ENCODE measurements around the gene BLID.
A peak's percentile ranks its signal among the peaks of the same experiment; 100 is the strongest.

The BLID gene

DNA sequence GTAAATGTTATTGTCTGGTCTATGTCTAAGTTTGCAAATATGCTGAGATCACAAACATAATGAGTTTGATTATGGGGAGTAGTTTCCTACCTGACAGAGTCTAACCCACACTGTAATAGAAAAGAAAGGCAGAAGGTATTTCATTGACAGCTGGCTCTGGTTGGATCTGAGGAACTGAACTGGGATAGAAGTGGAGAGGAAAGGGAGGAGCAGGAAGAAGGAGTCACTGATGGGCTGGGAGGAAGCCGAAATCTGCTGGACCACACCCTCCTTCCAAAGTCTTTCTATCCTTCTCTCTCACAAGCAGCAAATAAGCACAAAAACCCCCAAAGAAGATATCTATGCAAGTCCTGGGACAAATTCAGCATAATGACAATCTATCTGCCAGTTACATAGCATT is 11.7 kb downstream of the BLID start:
- no peak for DNase-seq (ENCODE audit: low read depth)

DNA sequence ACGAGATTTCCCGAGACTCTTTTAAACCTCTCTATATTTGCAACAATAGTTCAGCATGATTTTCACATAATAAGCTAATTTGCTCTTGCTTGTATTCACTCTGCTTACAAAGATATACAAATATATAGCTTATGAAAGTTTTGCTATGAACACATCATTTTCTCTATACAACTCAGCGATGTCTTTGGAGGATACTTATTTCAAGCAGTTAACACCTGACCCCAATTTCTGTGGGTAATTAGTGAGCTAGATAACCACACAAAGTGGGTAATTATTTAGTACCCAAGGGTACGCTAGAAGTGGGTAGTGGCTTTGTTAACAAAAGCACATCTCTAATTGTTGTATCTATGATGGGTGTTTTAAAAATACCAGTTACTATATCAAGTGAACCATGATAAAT is 12.3 kb downstream of the BLID start:
- DNase-seq (ENCODE audit: low read depth) = no peak

DNA sequence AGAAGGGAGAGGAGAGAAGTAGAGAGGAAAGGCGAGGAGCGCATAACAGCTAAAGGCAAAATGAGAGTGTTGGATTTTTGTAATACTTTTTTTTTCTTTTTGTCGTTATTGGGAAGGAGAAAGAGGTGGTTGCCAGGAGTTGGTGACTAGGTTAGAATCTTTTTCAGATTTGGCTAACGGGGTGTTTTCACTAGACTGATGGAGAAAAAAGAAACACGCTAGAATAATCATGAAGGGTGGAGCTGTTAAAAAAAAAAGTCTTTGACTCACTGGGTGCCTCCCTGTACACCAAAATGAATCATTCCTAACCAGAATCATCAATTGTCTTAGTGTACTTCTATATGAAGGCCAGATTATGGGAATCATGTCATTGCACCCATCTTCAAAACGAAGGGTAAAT is 12.7 kb downstream of the BLID start:
- peak; percentile 68 for DNase-seq (ENCODE audit: low read depth)

DNA sequence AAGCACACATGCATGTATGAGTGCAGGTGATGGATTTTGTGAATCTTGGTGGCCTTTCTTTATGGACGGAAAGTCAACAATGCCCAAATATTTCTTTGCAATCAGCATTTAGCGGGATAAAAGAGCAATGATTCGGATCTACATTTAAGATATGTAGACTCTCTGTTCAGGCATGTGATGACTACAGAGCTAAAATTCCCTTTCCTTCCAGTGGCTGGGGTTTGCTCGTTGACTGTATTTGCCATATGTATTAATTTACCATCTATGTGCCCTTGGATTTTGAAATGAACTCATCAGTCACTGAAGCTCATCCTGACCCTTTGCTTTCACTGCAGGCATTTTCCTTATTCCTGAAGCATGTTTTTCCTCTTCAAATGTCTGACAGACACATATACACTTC is 13.6 kb downstream of the BLID start:
- DNase-seq (ENCODE audit: low read depth) = no peak

DNA sequence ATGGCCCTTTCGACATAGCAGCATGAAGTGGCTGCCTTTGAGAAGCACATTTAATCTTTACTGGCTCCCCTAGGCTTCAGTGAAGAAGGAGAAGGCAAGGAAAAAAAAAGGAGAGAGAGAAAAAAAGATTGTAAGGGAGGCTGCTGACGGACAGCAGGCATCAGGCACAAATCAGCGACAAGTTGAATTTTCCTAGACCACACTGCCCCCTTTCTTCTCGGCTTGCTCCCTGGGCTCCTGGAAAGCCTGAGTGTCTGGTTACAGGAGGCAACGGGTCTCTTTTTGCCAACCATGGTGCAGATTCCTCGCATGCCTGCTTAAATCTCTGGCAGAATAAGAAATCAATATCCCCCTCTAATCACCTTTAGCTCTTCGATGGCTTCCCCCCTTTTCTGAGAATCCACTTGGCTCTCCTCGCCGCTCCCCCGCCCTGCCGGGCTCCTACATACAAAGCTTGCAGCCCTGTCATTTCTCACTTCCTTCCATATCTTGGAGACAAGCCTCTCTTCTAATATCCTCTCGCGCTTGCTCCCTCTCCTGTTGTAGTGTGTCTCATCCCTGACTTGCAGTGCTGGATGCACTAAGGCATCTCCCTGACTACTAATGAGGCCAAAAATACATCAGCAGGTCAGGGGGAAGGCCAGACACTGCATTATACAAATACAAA is 14.3 kb downstream of the BLID start:
- peak; percentile 83 for DNase-seq (ENCODE audit: low read depth)

DNA sequence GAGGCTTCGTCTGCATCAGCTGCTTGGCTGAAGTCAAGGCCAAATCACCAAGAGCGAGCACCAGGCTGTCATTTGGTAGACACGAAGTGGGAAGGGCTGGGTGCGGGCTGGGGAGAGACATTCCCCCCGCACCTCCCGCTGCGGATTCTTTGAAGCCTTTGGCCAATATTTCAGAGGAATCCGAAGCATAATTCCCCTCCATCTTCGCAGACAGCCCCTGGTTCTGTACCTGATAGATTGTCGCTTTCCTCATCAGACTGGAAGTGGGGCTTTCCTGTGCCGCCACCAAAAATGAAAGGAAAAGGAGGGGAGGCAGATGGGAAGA is 15.3 kb downstream of the BLID start:
- peak; percentile 59 for DNase-seq (ENCODE audit: low read depth)

DNA sequence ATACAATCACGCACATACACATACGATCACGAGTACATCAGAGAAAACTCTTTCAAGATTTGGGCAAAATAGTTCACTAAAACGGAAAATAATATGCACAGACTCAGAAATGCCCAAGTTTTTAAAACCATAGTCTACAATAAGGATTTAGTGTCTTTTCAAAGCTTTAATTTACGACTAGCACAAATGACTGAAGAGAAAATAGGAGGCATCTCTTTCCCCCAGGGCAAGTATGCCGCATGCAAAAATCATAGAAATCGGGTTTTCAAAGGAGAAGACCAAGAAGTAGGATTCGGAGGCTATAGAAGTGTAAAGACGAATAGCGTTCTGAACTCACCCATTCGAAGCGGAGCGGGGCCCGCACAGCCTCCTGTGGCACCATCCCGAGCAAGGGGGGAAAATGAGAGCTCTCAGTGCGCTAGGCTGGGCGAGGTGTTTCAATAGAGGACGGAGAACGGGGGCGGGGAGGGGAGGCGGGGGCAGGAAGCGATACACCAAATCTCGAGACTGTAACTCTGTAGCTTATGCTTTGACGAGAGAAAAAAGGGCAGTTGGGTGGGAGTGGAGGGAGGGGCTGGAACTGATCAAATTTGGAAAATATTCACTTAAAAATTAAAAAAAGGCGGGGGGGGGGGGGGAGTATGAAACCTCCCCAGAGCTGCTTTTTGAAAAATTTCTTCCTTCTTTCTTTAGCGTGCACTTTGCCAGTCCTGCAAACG is 15.8 kb downstream of the BLID start:
- peak; percentile 70 for DNase-seq (ENCODE audit: low read depth)

DNA sequence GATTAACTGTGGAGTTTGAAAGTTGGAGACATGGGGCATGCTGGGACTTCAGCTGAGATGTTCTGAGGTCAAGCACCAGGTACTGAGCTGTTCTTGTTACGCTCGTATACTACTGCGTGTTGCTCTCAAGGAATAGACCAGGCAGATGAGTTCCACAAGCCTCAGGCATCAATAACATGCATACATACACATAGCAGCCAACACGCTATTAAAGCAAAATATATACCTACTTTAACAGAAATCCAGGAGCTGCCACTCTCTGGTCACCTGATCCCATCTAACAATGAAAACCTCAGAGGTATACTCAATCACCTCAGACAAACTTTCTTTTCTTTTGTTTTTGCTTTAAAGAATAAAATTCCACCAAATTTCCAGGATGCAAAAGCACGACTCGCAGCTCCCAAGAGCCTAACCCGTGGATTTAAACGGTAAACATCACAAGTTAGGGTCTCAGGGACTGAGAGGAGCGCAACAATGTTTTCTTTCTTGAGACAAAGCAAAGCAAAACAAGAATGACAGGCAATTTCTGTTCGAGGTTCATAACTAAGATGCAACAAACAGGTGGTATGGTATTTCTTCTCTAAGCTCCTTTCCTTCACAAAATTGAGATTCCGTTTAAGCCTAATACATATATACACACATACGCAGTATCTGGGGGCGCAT is 16.5 kb downstream of the BLID start:
- no peak for DNase-seq (ENCODE audit: low read depth)

DNA sequence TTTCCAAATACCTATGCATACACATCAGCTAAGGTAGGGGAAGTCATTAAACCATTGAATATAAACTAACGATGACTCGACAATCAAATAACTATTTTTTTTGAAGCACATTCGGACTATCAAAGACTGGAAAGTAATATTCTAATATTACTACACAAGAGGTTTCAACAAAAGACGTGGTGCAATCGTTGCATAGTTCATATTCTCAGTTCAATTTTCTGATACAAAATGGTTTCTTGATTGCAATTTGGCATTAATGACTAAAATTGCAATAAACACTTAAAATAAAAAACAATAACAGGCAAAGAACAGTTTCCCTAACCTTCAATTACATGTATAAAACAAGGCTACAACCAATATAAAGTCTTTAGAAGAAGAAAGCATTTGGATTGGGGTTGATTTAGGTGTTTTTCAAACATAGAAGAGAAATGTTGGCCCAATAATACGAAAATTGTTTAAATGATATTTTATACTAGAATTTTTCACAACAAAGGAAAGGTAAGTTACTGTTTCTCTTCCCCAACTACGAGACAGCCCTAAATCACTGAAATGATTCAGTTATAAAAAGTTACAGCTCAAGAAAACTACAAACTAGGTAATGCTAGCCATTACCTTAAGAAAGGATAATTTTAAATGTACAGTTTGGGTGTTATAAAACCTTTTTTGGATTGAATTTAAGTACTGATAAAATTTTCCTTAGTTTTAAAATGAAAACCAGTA is 17.6 kb downstream of the BLID start:
- DNase-seq (ENCODE audit: low read depth) = no peak

DNA sequence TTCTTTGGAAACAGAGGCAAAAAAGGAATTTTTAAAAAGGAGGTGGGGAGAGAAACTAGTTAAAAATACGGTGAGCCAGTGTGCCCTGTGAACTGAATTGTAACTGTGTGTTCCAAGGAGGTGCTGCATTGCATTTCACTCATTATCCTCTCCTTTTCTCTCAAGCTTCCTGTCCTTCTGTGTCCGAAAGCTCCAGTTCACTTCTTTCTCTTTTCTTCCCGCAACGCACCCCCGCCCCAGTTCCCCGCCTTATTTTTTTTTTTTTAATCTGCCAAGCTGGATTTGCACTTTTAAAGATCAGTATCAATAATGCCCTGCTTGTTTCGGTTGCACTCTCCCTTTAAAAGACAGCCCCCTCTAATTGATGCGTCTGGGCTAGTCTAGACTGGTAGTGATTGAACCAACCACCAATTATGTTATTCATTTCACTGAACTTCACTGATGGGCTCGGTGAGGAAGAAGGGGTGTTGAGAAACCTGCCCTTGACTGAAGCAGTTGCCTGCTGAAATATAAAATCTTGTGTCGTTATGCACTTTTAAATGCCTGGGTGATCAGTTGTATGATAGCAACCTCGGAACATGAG is 18.5 kb downstream of the BLID start:
- DNase-seq (ENCODE audit: low read depth) = no peak

DNA sequence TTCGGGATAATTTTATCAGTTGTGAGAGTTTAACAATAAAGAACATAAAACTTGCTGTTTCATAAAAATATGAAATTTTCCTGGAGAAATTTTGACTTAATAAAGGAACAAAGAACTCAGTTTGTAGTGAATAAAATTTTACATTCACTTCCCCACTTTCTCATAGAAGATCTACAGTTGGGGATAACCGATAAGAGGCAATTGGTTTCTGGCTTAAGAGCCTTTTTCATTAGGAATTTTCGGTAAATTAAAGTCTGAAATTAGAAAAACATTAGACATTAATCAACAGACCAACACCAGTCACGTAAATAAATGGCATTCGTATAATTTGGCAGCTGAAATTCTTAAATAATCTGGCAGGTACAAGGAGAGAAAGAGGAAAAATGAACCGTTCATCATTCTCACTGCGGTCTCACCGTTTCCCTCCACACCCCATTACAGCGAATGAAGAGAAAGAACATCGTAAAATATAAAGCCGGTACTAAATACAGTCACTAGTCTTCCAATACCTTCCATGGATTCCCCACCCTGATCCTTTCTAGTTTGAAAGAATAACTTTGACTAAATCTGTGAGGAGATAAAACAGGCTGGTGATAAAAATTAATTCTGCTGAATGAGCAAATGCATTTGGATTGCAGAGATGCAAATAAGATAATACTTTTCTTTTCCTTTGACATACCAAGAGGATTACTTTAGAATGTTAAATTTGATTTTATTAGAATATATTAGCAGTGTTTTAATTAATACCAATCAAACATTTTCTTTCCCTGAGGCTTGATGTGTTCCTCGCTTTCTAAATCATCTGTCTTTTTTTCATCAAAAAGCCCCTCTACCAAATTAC is 19.5 kb downstream of the BLID start:
- DNase-seq (ENCODE audit: low read depth) = no peak

DNA sequence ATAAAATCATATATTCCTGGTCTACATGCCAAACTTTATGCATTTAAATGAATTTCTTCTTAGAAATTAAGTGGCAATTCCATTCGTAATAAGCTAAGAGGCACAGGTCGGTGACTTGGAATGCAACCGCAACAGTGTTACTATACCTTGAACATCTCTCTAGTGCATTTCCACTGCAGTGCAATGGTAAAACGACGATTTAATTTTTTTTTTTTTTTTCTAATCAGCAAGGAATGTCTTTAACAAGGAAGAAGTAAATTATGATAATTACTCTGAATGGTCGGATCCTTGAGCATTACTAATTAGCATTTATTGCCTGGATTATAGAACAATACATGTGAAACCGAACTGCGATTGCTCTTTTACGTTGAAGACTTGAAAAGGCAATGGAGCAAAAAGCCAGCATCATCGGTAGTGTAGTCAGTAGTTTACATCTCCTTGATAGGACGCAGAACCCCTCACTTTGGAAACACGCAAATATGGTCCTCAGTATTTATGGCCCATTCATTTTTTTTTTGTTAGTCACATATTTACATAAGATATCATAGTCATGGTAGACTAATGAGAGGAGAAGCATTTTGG is 20.2 kb downstream of the BLID start:
- DNase-seq (ENCODE audit: low read depth) = no peak

DNA sequence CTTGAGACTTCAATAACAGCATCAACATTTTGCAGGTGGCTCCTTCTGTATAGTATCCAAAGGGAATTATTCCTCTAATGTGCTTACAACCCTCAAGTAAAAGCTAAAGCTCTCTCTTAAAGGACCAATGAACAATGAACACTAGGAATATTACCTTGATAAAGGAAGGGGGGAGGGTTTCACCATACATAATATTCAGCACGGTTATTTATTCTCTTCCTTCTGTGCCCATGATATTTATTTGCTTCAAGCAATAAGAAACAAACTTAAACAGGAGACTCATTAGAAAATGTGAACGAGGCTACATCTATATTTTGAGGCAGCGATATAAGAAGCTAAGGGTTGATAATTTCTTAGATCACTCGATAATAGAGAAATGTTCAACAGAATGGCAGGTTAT is 21.2 kb downstream of the BLID start:
- no peak for DNase-seq (ENCODE audit: low read depth)

DNA sequence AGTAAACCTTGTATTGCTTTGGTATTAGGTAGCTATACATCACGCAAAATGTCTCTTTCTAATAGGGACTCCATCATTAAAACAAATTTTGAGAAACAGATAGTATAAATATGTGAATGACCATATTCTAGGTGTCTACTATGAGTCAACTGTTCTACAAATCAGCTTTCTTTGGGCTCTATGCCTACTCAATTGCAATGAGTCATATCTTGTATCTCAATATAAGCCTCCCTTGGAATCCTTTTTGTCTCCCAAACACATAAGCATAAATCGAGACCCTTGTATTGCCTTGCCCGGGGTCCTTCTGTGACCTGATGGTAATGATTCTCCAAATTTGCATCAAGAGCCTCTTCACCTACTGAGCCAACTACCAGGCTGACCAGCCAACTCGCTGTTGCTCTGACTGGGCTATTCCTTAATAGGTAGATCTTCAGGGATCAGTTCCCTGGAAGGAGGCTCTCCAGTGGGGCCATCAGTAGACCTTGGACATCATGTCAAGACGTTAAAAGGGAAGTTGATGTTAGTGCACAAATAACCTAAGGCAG is 22.2 kb downstream of the BLID start:
- peak; percentile 67 for DNase-seq (ENCODE audit: low read depth)

DNA sequence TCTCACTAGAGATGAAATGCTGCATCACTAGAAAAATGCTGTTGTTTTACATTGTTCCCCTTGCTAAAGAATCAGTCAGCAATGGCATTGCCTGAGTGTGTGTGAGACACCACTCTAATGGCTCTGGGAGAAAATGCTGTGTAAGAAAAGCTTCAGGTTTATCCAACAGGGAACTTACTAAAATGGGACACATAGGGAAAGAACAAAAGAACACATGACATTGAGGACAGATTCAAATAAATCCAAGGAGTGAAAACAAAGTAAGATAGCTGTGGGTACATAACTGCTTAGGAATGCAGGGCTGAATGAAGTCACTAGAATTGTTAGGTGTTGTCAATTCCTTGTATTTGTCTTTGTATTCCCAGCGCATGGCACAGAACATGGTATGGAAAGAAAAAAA is 24.2 kb downstream of the BLID start:
- no peak for DNase-seq (ENCODE audit: low read depth)

DNA sequence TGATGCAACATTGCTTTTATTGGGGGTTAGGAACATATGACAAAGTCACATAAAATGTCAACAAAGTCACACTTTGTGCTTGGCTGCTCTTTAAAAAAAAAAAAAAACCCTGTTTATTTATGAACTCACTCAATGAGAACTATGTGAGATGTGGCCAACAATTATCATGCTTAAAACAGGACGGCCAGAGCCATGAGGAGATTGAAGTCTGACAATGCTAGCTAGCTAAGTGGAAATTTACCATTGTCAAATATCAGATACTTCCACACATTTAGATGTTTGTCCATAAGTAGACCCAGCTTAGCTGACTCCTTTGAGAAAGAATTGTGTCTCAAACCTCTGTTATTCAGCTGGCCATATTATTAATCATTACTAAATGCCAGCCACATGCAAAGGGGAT is 26.9 kb downstream of the BLID start:
- no peak for DNase-seq (ENCODE audit: low read depth)

DNA sequence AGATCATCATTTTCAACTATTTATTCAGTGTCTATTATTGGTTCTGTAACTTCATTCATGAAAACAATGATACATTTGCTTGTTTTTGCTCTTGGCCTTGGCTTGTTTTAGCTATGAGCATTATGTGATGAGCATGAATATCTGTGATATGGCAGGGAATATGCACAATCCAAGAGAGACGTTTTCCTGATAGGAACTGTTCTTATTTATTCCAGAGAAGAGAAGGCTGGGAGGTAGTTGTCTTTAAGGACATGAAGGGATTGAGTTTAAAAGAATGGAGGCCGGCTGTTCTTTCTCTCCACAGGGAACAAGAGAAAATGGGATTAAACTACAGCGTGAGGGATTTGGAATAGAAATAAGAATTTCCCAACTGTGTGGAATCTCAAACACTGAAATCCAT is 30.3 kb downstream of the BLID start:
- DNase-seq (ENCODE audit: low read depth) = no peak

DNA sequence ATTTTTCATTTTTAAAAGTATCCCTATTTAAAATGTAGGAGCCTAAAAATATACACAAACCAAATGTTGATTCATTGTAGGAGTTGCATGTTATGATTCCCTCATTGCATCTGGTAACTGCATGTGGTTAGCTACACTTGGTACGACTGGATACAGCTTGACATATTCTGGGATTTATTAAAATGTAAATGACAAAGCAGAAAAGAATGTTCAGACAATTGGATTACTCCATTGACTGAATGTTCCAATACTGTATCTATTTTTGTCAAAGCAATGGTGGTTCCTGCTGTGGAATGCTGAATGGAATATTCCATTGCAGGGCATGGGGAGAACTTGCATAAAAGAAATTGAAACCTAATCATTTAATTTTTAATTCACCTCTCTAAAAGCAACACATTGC is 30.8 kb downstream of the BLID start:
- peak; percentile 88 for DNase-seq (ENCODE audit: low read depth)

DNA sequence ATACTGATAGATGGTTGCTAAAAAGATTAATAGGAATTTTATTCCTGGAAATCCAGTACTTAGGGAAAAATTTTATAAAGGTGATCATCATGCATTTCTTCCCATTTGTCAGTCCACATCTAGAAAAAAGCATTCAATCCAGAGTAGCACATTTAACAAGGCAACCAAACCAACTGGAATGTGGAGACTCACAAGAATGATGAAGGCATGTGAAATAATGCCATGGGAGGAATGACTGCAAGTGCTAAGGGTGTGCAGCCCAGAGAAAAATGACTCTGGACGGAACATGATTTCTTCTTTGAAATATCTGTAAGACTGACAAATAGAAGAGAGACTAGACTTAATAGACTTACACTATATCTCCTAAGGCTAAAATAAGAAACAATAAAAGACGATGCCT is 33.8 kb downstream of the BLID start:
- DNase-seq (ENCODE audit: low read depth) = no peak

DNA sequence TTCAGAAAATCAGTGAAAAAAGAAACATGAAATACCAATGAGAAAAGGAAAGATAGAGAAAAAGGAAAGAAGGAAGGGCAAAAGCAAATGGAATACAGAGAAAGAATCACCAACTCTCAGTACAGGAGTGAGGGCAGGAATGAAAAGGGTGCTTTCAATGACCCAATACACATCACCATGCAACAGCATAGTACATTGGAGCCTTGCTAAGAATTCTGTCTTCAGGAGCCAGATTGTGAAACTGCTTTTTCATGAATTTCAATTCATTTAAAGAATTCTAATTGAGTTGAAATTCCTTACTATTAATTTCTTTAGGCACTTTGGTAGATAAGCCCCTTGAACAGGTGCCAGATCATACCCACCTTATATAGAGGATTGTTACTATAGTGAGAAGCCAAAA is 34.9 kb downstream of the BLID start:
- DNase-seq (ENCODE audit: low read depth) = no peak

DNA sequence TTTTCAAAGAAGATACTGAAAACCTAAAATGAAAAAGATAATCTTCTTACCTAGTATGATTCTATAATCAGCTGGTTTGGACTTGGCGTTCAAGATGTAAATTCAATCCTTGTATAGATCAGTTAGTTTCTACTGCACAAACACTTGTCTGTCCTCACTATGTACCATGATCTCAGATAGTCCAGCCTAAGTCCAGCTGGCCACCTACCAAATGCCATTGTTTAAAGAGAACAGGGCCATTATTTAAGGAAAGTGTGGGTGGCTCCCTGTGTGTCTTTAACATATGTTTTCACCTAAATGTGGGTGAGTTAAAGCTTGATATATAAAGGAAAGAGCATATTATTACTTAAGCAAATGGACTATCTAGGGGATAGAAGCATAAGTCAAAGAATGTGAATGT is 38.6 kb downstream of the BLID start:
- DNase-seq (ENCODE audit: low read depth) = no peak

Data from stromal cell of bone marrow (primary cell).